Loucy (cell line): ENCODE results near the gene HIGD2A.

Experiments
- CTCF ChIP-seq: fragments of 200-600 bp; sonication (generic); conservative IDR thresholded peaks from 2 replicates; pipeline ENCODE4 v1.5.1; 2014; ENCODE audit warnings: mild to moderate bottlenecking, antibody characterized with exemption, low read length
- EZH2phosphoT487 ChIP-seq: fragments of 200-600 bp; IDR thresholded peaks from 2 replicates; pipeline ENCODE4 v1.6.1; 2018; ENCODE audit warnings: antibody characterized with exemption, mild to moderate bottlenecking, moderate library complexity, borderline replicate concordance

DNA sequence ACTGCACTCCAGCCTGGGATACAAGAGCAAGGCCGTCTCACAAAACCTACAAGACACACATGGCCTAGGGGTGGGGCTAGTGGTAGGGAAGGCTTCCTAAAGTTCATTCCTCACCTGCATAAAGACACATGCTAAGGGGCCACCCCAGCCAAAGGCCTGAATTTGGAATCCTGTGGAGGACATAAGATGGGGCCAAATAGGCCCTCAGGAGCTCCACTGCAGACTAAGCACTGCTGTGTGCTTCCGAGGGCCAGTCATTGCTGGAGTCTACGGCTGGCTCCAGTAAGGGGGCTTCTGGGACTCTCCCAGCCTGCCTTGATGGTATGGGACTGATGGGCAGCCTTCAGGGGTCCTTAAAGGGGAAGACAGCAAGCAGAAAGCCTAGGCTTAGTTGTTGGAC lies 5.8 kb upstream of the HIGD2A start:
- TF ChIP-seq CTCF (no peak), EZH2phosphoT487 (no peak)
